CD8-positive, alpha-beta memory T cell (primary cell): Measurements from ENCODE around the gene SRD5A3. TPM values are rescaled to one million over a fixed set of nuclear protein-coding genes. Genes with fewer than 3 reads are reported as not detected.

ENCODE experiments used
- CTCF ChIA-PET: fragments of 350-600 bp; sonication (Branson Sonifier 250); formaldehyde crosslinking; loops from one replicate; lab custom pipeline; 2021; ENCODE audit warnings: antibody characterized with exemption; lab: Charles Lee
- POLR2A ChIA-PET: fragments of 350-600 bp; sonication (Branson Sonifier 250); formaldehyde crosslinking; loops from one replicate; lab custom pipeline; 2021; ENCODE audit warnings: antibody characterized with exemption; lab: Charles Lee
- DNase-seq, 5 donors: peaks; one replicate each; pipeline versions ENCODE4 v3.0.0 to v3.0.0-alpha.2; 2020 to 2022; ENCODE audit warnings: mixed read lengths in 1 of 5
- H3K27ac ChIP-seq: one replicate; pipeline ENCODE4 v1.7.0; 2013; ENCODE audit warnings: low read depth, mild to moderate bottlenecking, low read length, moderate library complexity
- H3K27me3 ChIP-seq: 2 replicates; pipeline ENCODE4 v1.7.0; 2013; ENCODE audit warnings: low read length, mild to moderate bottlenecking; ENCODE audit not compliant: insufficient read depth, poor library complexity, severe bottlenecking
- H3K36me3 ChIP-seq: 2 replicates; pipeline ENCODE4 v1.7.0; 2013; ENCODE audit warnings: mild to moderate bottlenecking, low read length, moderate library complexity; ENCODE audit not compliant: insufficient read depth
- H3K4me1 ChIP-seq: 2 replicates; pipeline ENCODE4 v1.7.0; 2013; ENCODE audit warnings: mild to moderate bottlenecking, low read length, moderate library complexity; ENCODE audit not compliant: insufficient read depth
- H3K4me3 ChIP-seq: 2 replicates; pipeline ENCODE4 v1.7.0; 2013; ENCODE audit warnings: mild to moderate bottlenecking, low read length
- H3K9me3 ChIP-seq: 2 replicates; pipeline ENCODE4 v1.7.0; 2013; ENCODE audit warnings: mild to moderate bottlenecking, low read length
- H3K27ac Mint-ChIP-seq, 8 donors: one replicate each; pipeline ENCODE4 v1.8.0; 2020 to 2021; ENCODE audit warnings: mixed read lengths in 8 of 8, mild to moderate bottlenecking in 6 of 8, inconsistent platforms in 3 of 8, moderate library complexity in 3 of 8
- H3K27me3 Mint-ChIP-seq, 2 donors: one replicate each; pipeline ENCODE4 v1.8.0; 2020 to 2021; ENCODE audit warnings: mixed read lengths in 2 of 2, mild to moderate bottlenecking in 1 of 2, moderate library complexity in 1 of 2
- H3K36me3 Mint-ChIP-seq, 3 donors: one replicate each; pipeline ENCODE4 v1.8.0; 2020 to 2021; ENCODE audit warnings: mixed read lengths in 3 of 3, inconsistent platforms in 1 of 3, mild to moderate bottlenecking in 1 of 3
- H3K4me1 Mint-ChIP-seq, 3 donors: one replicate each; pipeline ENCODE4 v1.8.0; 2020 to 2021; ENCODE audit warnings: mixed read lengths in 3 of 3, inconsistent platforms in 1 of 3, mild to moderate bottlenecking in 1 of 3
- H3K4me3 Mint-ChIP-seq, 7 donors: one replicate each; pipeline ENCODE4 v1.8.0; 2020 to 2021; ENCODE audit warnings: mixed read lengths in 7 of 7, mild to moderate bottlenecking in 6 of 7, moderate library complexity in 4 of 7, inconsistent platforms in 2 of 7
- H3K9me3 Mint-ChIP-seq, 5 donors: one replicate each; pipeline ENCODE4 v1.8.0; 2020 to 2022; ENCODE audit warnings: mixed read lengths in 5 of 5, mild to moderate bottlenecking in 3 of 5, moderate library complexity in 2 of 5, inconsistent platforms in 1 of 5
- polyA plus RNA-seq: library from polyadenylated mRNA; unstranded; fragments of 300-500 nt; fragmentation: Illumina TruSeq; gene quantifications from one replicate; pipeline ENCODE4 v1.2.3, GENCODE V29; 2021
- total RNA-seq, 2 experiments: library from RNA; stranded (reverse); gene quantifications; one replicate each; pipeline ENCODE4 v1.2.3, GENCODE V29; 2021

SRD5A3 gene
- total and polyA plus RNA-seq, 3 experiments from 2014 or later = 17.4 to 23.9 (median 20.3) TPM

DNA sequence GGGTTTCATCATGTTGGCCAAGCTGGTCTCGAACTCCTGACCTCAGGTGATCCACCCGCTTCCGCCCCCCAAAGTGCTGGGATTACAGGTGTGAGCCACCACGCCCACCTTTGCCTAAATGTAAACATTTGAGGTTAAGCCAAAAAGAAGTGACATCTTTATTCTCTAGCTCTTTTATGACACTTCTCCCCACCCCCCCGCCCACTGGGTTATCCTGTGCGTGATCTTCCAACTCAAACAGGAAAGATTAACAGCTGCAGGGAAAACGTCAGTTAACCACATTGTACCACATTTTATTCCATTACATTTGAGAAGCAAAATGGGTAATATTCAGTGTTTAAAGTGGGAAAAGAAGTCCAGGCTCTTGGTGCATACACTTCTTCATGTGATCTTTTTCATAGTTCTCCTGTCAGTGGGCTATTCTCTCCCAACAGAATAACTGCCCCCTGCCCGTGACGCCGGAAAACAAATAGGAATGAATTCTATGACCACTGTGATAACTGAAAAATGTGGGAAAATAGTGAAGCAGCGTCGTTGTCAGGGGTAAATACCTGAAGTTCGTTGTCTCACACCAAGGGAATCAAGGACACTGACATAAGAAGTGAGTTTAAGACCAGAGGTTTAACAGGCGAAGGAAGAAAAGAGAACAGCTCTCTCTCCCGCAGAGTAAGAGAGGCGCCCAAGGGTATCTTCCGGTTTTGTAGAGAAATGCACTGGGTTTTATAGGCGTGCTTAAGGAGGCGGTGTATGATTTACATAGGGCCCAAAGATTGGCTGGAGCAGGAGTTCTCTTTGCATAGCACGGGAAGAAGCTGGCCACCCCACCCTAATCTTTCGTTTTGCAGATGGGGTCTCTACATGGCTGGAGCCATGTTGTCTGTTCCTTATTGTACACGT is 9.7 kb upstream of the SRD5A3 start:
- no peaks in the 10 kb centered on the region for H3K9me3 Mint-ChIP-seq
- no peak overlapping the region for H3K4me3 Mint-ChIP-seq
- Histone ChIP-seq H3K9me3 (no peaks in the 10 kb centered on the region), H3K36me3 (no peaks in the 10 kb centered on the region), H3K4me1 (no peaks in the 10 kb centered on the region), H3K27ac (no peak overlapping the region), H3K27me3 (no peaks in the 10 kb centered on the region), H3K4me3 (no peak overlapping the region)
- DNase-seq = no peak
- peaks cover 0 to 4% (median 3%) of the 10 kb centered on the region in 3 donors for H3K4me1 Mint-ChIP-seq
- peaks cover 0 to 23% of the 10 kb centered on the region in 2 donors for H3K27me3 Mint-ChIP-seq
- CTCF ChIA-PET = interaction anchor here (0.5 to 2.4 kb wide), 2 partner anchors 9 to 554 kb away, joined by 3 to 7 read pairs; partner anchors contain the start of gene SRD5A3
- POLR2A ChIA-PET = no interaction called here
- peaks cover 0 to 2% (median 0%) of the 10 kb centered on the region in 3 donors for H3K36me3 Mint-ChIP-seq
- H3K27ac Mint-ChIP-seq = peak overlapping the region in 1 of 8 donors; percentile 36

DNA sequence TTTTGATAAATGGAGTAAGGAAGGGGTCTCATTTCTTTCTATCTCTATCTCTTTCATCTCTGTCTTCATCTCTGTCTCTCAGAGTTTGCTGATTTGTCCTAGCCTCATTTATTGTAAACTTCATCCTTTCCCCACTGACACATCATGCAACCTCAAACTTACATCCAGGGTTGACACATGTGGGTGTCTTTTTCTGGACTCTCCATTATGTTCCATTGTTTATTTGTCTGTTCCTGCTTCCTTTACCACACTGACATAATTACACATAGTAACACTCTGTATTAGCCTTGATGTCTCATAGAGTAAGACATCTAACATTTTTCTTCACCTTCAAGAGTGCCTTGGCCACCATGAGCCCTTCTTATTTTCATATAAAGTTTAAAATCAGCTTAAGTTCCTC is 8.1 kb upstream of the SRD5A3 start:
- no peak for DNase-seq
- Mint-ChIP-seq H3K4me3 (no peak overlapping the region), H3K27me3 (peaks cover 0 to 19% of the 10 kb centered on the region in 2 donors), H3K36me3 (no peaks in the 10 kb centered on the region), H3K9me3 (no peaks in the 10 kb centered on the region), H3K27ac (no peak overlapping the region), H3K4me1 (peaks cover 0 to 4% (median 3%) of the 10 kb centered on the region in 3 donors)
- no peaks in the 10 kb centered on the region for H3K9me3 ChIP-seq
- H3K4me1 ChIP-seq = no peaks in the 10 kb centered on the region
- H3K27me3 ChIP-seq = no peaks in the 10 kb centered on the region
- H3K27ac ChIP-seq = no peak overlapping the region
- POLR2A ChIA-PET = no interaction called here
- no peak overlapping the region for H3K4me3 ChIP-seq
- CTCF ChIA-PET = interaction anchor here (2.4 kb wide), 1 partner anchor 8 kb away, joined by 7 read pairs; the partner anchor contains the start of gene SRD5A3
- H3K36me3 ChIP-seq = no peaks in the 10 kb centered on the region

DNA sequence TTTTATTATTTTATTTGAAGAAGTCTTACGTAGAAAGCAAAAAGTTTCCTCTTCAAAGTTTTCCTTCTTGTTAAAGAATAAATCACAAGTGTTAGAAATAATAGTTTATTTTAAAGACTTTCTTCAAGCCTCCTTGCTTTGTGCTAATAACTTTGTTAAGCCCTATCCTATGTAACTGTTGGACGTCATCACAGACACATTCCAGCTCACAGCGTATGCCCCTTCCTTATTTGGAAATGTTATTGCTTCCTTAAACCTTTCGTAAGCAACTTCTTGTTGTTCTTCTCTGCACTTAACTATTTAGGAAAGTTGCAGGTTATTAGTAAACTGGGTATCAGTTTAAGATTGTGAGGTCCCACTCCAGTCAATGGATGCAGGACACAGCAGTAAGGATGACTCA is 7.6 kb upstream of the SRD5A3 start:
- no peak overlapping the region for H3K4me3 ChIP-seq
- ChIA-PET CTCF (no interaction called here), POLR2A (no interaction called here)
- H3K27me3 Mint-ChIP-seq = peaks cover 0 to 19% of the 10 kb centered on the region in 2 donors
- no peaks in the 10 kb centered on the region for H3K27me3 ChIP-seq
- H3K36me3 ChIP-seq = no peaks in the 10 kb centered on the region
- peaks cover 0 to 4% (median 3%) of the 10 kb centered on the region in 3 donors for H3K4me1 Mint-ChIP-seq
- no peaks in the 10 kb centered on the region for H3K4me1 ChIP-seq
- no peak for DNase-seq
- no peaks in the 10 kb centered on the region for H3K9me3 Mint-ChIP-seq
- no peak overlapping the region for H3K27ac ChIP-seq
- H3K9me3 ChIP-seq = no peaks in the 10 kb centered on the region
- H3K36me3 Mint-ChIP-seq = no peaks in the 10 kb centered on the region
- no peak overlapping the region for H3K4me3 Mint-ChIP-seq
- no peak overlapping the region for H3K27ac Mint-ChIP-seq

DNA sequence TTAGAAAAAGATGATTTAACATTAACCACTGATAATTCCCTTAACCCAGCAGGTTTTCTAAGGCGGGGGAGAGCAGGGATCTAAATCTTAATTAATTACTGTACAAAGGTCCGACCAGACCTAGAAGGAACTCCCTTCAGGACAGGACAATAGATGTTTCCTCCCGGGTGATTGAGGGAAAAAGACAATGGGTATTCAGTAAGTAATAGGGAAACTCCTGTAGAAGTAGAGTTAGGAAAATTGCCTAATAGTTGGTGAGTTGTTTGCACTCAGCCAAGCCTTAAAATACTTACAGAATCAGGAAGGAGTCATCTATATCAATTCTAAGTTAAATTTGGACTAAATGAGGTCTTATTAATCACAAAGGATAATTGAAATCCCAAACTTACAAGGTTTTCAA is 5.8 kb upstream of the SRD5A3 start:
- no peak overlapping the region for H3K27ac Mint-ChIP-seq
- Histone ChIP-seq H3K27me3 (no peaks in the 10 kb centered on the region), H3K27ac (no peak overlapping the region), H3K4me3 (no peak overlapping the region), H3K36me3 (no peaks in the 10 kb centered on the region), H3K9me3 (no peaks in the 10 kb centered on the region), H3K4me1 (no peaks in the 10 kb centered on the region)
- POLR2A ChIA-PET = no interaction called here
- peaks cover 0 to 4% (median 3%) of the 10 kb centered on the region in 3 donors for H3K4me1 Mint-ChIP-seq
- H3K4me3 Mint-ChIP-seq = no peak overlapping the region
- H3K9me3 Mint-ChIP-seq = no peaks in the 10 kb centered on the region
- peaks cover 0 to 10% of the 10 kb centered on the region in 2 donors for H3K27me3 Mint-ChIP-seq
- CTCF ChIA-PET = no interaction called here
- H3K36me3 Mint-ChIP-seq = no peaks in the 10 kb centered on the region
- DNase-seq = no peak

GRCh38 chr4:55343887-55344286 is 2.2 kb upstream of the SRD5A3 start:
- Histone ChIP-seq H3K36me3 (no peaks in the 10 kb centered on the region), H3K27ac (no peak overlapping the region), H3K4me3 (no peak overlapping the region), H3K9me3 (no peaks in the 10 kb centered on the region), H3K27me3 (no peaks in the 10 kb centered on the region), H3K4me1 (peaks cover 8% of the 10 kb centered on the region)
- Mint-ChIP-seq H3K4me3 (peak overlapping the region in 1 of 7 donors; percentile 44), H3K9me3 (no peaks in the 10 kb centered on the region), H3K27ac (peak overlapping the region in 1 of 8 donors; percentile 51), H3K4me1 (peaks cover 13 to 20% (median 20%) of the 10 kb centered on the region in 3 donors), H3K27me3 (peaks cover 0 to 2% of the 10 kb centered on the region in 2 donors), H3K36me3 (peaks cover 0 to 4% (median 0%) of the 10 kb centered on the region in 3 donors)
- no peak for DNase-seq
- ChIA-PET CTCF (no interaction called here), POLR2A (no interaction called here)

DNA sequence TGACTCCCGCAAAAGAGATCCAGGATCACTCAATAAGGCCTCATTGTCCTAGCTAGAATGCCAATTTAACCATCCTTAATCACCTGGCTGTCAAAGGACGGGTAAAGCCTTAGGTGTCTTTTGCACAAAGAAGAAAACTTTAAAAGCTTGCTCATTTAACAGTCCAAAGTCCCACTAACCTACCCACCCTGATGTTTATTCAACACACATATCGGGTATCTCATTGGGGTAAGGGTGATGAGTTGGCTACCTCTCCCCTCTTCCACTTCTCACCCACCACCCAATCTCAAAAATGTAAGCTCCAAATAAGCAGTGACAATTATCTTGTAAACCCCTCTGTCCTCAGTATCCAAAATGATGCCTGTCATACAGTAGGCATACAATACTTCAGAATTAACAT is 988 bp upstream of the SRD5A3 start:
- Histone ChIP-seq H3K4me1 (peaks cover 8% of the 10 kb centered on the region), H3K4me3 (no peak overlapping the region), H3K27ac (no peak overlapping the region), H3K9me3 (no peaks in the 10 kb centered on the region), H3K36me3 (no peaks in the 10 kb centered on the region), H3K27me3 (no peaks in the 10 kb centered on the region)
- Mint-ChIP-seq H3K36me3 (peaks cover 0 to 4% (median 0%) of the 10 kb centered on the region in 3 donors), H3K4me1 (peaks cover 13 to 20% (median 20%) of the 10 kb centered on the region in 3 donors), H3K9me3 (no peaks in the 10 kb centered on the region), H3K4me3 (no peak overlapping the region), H3K27ac (peak overlapping the region in 7 of 8 donors; percentile 11 to 78 (median 41)), H3K27me3 (peaks cover 0 to 2% of the 10 kb centered on the region in 2 donors)
- no peak for DNase-seq
- CTCF ChIA-PET = interaction anchor here (0.8 to 2.9 kb wide), 17 partner anchors 8 to 604 kb away, joined by 3 to 24 read pairs (median 4); partner anchors contain the start of gene TMEM165
- POLR2A ChIA-PET = interaction anchor here (1.2 kb wide), 1 partner anchor 201 kb away, joined by 10 read pairs; the partner anchor contains the start of gene CLOCK

GRCh38 chr4:55346851-55347255 is 811 bp downstream of the SRD5A3 start:
- Histone ChIP-seq H3K27ac (peak overlapping the region; percentile 80), H3K4me3 (peak overlapping the region; percentile 74), H3K4me1 (peaks cover 8% of the 10 kb centered on the region), H3K27me3 (no peaks in the 10 kb centered on the region), H3K36me3 (no peaks in the 10 kb centered on the region), H3K9me3 (no peaks in the 10 kb centered on the region)
- Mint-ChIP-seq H3K4me1 (peaks cover 13 to 20% (median 20%) of the 10 kb centered on the region in 3 donors), H3K4me3 (peak overlapping the region; percentile 82 to 93 (median 87)), H3K27me3 (peaks cover 0 to 2% of the 10 kb centered on the region in 2 donors), H3K36me3 (peaks cover 0 to 4% (median 0%) of the 10 kb centered on the region in 3 donors), H3K27ac (peak overlapping the region in 7 of 8 donors; percentile 3 to 89 (median 64)), H3K9me3 (no peaks in the 10 kb centered on the region)
- no peak for DNase-seq
- CTCF ChIA-PET = interaction anchor here (1.2 to 2.9 kb wide), 12 partner anchors 18 to 507 kb away, joined by 3 to 24 read pairs (median 5); partner anchors contain the start of genes EXOC1 and TMEM165
- POLR2A ChIA-PET = no interaction called here
